Heart left ventricle (tissue), 13 donors: ENCODE results near the gene TSPAN14.

Experiments
- POLR2A ChIP-seq, 2 donors: fragments of 450-650 bp; IDR thresholded peaks; one replicate each; pipeline ENCODE4 v1.6.1; 2017; ENCODE audit warnings: antibody characterized with exemption in 2 of 2, mild to moderate bottlenecking in 2 of 2, moderate library complexity in 2 of 2
- TF ChIP-seq, protein P1 (sequence below), 12 donors: fragments of 200-600 bp; sonication (generic) in 4 of 12; IDR thresholded peaks; one replicate each; pipeline versions ENCODE4 v1.5.0 to v1.8.0; 2018 to 2022; ENCODE audit warnings: antibody characterized with exemption in 12 of 12, mild to moderate bottlenecking in 5 of 12
- donor health status: ischemic (EF 13 %, LVEDD 7.1; RV severe dilation, severe dysfunction).
- donor health status: DM: no; HTN: yes; CAD: no.
- donor health status: DM: no; HTN: no; CAD: no.
- donor health status: ischemic (EF 25% LVEDD 6.9; RV normal size, moderate dysfunction).
- donor health status: ischemic (EF 25% LVEDD 5.7; RV mildly dilated, moderate dysfunction).
- donor health status: ischemic (EF 35%, LVEDD 5.7; RV mildly dilated, moderate dysfunction).
- donor health status: nonischemic (EF 11% LVEDD 7.7; RV severe dilation, severe dysfunction).
- donor health status: DM: yes; HTN: yes; CAD: no.
- donor health status: PGD.
- donor health status: ischemic (EF 29% LVEDD 5.4; RV normal size, mild dysfunction).
- donor health status: nonischemic (EF 23%, LVEDD 6.1; RV moderate dilation, normal function).

DNA sequence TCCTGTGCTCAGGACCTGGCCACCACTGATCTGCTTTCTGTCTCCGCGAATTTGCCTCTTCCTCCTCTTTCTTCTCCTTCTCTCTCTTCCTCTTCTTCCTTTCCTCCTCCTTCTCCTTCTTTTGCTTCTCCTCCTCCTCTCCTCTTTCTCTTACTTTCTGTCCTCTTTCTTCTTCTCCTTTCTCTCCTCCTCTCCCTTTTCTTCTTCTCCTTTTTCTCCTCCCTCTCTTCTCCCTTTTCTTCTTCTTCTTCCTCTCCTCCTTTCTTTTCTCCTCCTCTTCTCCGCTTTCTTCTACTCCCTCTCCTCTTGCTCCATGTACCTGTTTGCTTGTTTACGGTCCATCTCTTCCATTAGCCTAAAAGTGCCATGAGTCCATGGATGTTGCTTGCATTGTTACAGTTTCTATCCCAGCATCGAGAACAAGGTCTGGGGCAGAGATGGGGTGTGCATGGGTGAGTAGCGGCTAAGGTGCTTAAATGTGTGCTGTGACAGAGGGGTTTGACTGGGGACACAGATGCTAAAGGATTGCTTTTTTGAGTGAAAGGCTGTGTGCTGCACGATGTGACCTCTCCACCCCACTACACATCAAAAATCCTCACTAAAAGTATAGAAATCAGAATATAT, 91.3 kb downstream of the TSPAN14 start:
- TF ChIP-seq, protein P1, sequence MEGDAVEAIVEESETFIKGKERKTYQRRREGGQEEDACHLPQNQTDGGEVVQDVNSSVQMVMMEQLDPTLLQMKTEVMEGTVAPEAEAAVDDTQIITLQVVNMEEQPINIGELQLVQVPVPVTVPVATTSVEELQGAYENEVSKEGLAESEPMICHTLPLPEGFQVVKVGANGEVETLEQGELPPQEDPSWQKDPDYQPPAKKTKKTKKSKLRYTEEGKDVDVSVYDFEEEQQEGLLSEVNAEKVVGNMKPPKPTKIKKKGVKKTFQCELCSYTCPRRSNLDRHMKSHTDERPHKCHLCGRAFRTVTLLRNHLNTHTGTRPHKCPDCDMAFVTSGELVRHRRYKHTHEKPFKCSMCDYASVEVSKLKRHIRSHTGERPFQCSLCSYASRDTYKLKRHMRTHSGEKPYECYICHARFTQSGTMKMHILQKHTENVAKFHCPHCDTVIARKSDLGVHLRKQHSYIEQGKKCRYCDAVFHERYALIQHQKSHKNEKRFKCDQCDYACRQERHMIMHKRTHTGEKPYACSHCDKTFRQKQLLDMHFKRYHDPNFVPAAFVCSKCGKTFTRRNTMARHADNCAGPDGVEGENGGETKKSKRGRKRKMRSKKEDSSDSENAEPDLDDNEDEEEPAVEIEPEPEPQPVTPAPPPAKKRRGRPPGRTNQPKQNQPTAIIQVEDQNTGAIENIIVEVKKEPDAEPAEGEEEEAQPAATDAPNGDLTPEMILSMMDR (IDR thresholded peaks at IDR 0.05): no peak
- no peak for TF ChIP-seq POLR2A (IDR thresholded peaks at IDR 0.05)
